ENCODE data around the gene BRICD5. TPM values are rescaled to one million over a fixed set of nuclear protein-coding genes. Genes with fewer than 3 reads are reported as not detected.
"Not testable (repeated sequence)": the region's sequence is repeated elsewhere in the genome, so short reads cannot be mapped to it uniquely, and the experiment has no call there.

The BRICD5 gene
- total RNA-seq = 0.53 and 1.2 TPM in 2 replicates

DNA sequence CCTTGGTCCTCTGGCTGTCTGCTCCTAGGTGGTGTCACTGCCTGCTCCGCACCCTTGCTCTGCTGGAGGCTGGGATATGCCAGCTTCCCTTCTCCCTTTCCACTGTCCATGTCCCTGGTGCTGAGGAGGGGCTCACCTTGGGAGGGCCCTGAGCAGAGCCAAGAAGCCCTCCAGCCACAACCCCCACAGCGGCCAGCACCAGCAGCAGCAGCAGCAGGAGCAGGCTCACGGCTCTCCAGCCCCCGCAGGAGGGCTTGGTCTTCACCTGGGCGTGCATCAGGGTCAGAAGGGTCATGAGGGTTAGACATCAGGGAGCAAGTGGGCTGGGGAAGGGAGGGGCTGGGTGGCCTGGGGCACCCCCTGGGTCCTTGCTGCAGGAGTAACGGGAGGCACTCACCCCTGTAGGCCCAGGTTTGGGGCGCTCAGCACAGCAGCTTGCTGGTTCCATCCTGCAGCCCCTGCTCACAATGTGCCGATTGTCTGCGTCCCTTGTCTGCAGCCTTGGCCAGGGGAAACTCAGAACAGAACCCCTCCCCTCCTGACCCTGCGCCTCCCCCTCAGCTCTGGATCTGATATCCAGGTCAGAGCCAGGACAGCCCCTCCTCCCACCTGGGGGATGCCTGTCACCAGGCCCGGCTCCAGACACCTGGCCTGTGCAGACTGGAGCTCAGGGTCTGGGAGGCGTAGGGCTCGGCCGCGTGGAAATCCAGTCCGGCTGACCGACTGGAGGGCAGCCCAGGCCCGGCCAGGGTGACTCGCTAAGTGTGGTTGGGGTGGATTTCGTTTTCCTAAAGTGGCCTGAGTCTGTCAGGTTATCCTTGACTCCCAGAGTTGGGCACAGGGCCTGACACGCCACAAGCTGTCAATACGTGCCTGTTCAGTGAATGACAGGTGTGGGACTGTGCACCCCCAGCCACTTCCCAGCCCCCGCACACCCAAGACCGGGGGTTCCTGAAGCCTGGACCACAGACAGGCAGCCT lies at the start of gene BRICD5:
TSS of gene BRICD5 (minus strand) at position 478 of the 980 bp plus-strand sequence. CDS start at position 448, 30 bp downstream.
- H3K27me3 ChIP-seq (ENCODE audit: control insufficient read depth, insufficient read depth, low read length) = no peaks in the 10 kb centered on the region
- DNase-seq (ENCODE audit: low read depth) (no peak), FAIRE-seq (no peak)
- TF ChIP-seq, protein P1, sequence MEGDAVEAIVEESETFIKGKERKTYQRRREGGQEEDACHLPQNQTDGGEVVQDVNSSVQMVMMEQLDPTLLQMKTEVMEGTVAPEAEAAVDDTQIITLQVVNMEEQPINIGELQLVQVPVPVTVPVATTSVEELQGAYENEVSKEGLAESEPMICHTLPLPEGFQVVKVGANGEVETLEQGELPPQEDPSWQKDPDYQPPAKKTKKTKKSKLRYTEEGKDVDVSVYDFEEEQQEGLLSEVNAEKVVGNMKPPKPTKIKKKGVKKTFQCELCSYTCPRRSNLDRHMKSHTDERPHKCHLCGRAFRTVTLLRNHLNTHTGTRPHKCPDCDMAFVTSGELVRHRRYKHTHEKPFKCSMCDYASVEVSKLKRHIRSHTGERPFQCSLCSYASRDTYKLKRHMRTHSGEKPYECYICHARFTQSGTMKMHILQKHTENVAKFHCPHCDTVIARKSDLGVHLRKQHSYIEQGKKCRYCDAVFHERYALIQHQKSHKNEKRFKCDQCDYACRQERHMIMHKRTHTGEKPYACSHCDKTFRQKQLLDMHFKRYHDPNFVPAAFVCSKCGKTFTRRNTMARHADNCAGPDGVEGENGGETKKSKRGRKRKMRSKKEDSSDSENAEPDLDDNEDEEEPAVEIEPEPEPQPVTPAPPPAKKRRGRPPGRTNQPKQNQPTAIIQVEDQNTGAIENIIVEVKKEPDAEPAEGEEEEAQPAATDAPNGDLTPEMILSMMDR (IDR thresholded peaks at IDR 0.05; ENCODE audit: insufficient read depth, low read length, severe bottlenecking) = no peak
- H3K36me3 ChIP-seq (ENCODE audit: control insufficient read depth, insufficient read depth, low read length) = peaks cover 18% of the 10 kb centered on the region
- no peak within 1 kb of the TSS for H3K4me3 ChIP-seq (ENCODE audit: low read depth, low read length)

DNA sequence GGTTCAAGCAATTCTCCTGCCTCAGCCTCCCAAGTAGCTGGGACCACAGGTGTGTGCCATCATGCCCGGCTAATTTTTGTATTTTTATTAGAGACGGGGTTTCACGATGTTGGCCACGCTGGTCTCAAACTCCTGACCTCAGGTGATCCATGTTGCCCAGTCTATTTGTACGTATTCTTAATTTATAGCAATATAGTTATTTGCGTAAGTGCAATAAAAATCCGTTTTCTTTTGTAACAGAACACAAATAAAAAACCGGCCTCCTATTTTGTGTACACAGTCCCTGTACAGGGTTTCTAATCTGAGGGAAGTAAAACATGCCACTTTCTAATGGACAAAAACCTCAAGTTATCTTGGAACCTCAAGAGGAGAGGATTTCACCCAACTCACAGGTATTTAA lies 49.6 kb upstream of the BRICD5 start:
- TF ChIP-seq, protein P1 (IDR thresholded peaks at IDR 0.05; ENCODE audit: insufficient read depth, low read length, severe bottlenecking) = no peak
- FAIRE-seq = no peak
- no peak for DNase-seq (ENCODE audit: low read depth)
- H3K4me3 ChIP-seq (ENCODE audit: low read depth, low read length) = no peak overlapping the region
- no peaks in the 10 kb centered on the region for H3K27me3 ChIP-seq (ENCODE audit: control insufficient read depth, insufficient read depth, low read length)
- H3K36me3 ChIP-seq (ENCODE audit: control insufficient read depth, insufficient read depth, low read length) = peaks cover 48% of the 10 kb centered on the region

DNA sequence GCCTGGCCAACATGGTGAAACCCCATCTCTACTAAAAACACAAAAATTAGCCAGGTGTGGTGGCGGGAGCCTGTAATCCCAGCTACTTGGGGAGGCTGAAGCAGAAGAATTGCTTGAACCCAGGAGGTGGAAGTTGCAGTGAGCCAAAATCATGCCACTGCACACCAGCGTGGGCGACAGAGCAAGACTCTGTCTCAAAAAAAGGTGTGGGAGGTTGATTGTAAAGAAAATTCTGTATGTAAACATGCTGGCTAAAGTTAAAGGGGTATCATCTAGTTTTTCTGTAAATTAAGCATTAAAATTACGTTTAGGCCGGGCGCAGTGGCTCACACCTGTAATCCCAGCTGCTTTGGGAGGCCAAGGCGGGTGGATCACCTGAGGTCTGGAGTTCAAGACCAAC lies 47.9 kb upstream of the BRICD5 start:
- DNase-seq (ENCODE audit: low read depth); H3K4me3 ChIP-seq (ENCODE audit: low read depth, low read length); H3K27me3 ChIP-seq (ENCODE audit: control insufficient read depth, insufficient read depth, low read length); FAIRE-seq: not testable (repeated sequence)
- peaks cover 47% of the 10 kb centered on the region for H3K36me3 ChIP-seq (ENCODE audit: control insufficient read depth, insufficient read depth, low read length)

DNA sequence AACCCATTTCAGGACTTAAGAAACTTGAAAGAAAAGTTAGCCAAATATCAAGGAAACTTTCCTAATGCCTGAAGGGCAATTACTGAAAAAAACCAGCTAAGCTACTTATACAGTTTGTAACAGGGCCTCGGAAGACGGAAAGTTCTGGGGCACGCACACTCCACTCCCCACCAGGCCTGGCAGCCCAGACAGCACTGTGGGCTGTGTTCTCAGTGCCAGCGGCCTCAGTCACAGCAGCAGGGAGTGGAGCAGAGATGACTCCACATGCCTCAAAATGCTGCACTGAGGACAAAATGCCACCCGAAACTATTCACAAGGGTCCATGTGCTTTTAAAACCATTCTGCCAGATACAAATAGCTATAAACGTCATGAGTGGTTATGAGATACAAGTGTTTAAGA lies 47.1 kb upstream of the BRICD5 start:
- H3K27me3 ChIP-seq (ENCODE audit: control insufficient read depth, insufficient read depth, low read length) = no peaks in the 10 kb centered on the region
- peaks cover 47% of the 10 kb centered on the region for H3K36me3 ChIP-seq (ENCODE audit: control insufficient read depth, insufficient read depth, low read length)
- no peak overlapping the region for H3K4me3 ChIP-seq (ENCODE audit: low read depth, low read length)
- TF ChIP-seq, protein P1 (IDR thresholded peaks at IDR 0.05; ENCODE audit: insufficient read depth, low read length, severe bottlenecking) = no peak
- FAIRE-seq (no peak), DNase-seq (ENCODE audit: low read depth) (no peak)

DNA sequence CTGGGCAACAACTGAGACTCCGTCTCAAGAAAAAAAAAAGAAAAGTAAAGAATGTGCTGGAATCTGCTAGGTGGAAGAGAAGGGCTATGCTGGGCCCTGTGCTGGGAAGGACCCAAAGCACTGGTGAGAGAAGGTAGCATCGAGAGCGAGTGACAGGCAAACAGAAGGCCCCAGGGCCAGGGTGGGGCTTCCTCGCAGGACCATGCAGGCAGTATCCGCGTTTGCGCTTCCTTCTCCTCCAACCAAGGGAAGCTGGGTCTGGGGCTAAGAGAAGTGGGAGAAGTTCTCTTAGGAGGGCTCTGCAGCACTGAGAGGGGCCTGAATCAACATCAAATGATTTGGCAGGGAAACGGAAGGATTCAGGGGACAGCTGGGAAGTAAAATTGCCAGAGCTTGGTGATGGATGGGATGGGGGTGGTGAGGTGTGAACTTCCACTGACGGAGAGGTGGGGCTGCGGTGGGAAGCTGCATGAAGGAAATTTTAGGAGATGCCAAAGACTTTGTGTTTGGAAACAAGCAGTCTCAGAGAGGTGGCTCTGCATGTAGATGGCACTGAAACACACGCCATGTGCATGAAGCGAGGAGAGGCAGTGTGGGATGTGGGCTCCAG lies 46.0 kb upstream of the BRICD5 start:
- FAIRE-seq (no peak), DNase-seq (ENCODE audit: low read depth) (no peak)
- TF ChIP-seq, protein P1 (IDR thresholded peaks at IDR 0.05; ENCODE audit: insufficient read depth, low read length, severe bottlenecking) = no peak
- no peaks in the 10 kb centered on the region for H3K27me3 ChIP-seq (ENCODE audit: control insufficient read depth, insufficient read depth, low read length)
- H3K4me3 ChIP-seq (ENCODE audit: low read depth, low read length) = no peak overlapping the region
- peaks cover 39% of the 10 kb centered on the region for H3K36me3 ChIP-seq (ENCODE audit: control insufficient read depth, insufficient read depth, low read length)

DNA sequence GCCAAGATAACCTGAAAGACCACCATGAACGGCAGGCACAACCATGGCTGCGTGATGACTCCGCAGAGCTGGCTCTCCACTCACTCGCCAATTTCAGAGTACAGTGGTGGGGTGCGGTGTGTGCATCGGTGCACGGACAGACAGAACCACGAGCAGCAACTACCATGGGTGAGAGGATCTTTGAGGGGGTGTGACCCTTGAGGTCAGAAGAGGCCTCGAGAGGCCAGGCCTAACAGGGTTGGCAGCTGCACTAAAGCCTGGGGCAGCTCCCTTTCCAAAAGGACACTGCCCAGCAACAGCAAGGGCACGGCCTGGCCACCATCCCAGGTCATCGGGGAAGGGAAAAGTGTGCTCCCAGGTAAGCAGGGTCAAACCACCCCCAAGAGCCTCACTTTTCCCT lies 42.6 kb upstream of the BRICD5 start:
- DNase-seq (ENCODE audit: low read depth) (no peak), FAIRE-seq (no peak)
- H3K4me3 ChIP-seq (ENCODE audit: low read depth, low read length) = no peak overlapping the region
- no peaks in the 10 kb centered on the region for H3K27me3 ChIP-seq (ENCODE audit: control insufficient read depth, insufficient read depth, low read length)
- TF ChIP-seq, protein P1 (IDR thresholded peaks at IDR 0.05; ENCODE audit: insufficient read depth, low read length, severe bottlenecking) = no peak
- H3K36me3 ChIP-seq (ENCODE audit: control insufficient read depth, insufficient read depth, low read length) = peaks cover 32% of the 10 kb centered on the region

All from bronchial epithelial cell (primary cell).